Skeletal muscle tissue (tissue), 4 donors: ENCODE results near the gene ANGPT4. TPM values are rescaled to one million over a fixed set of nuclear protein-coding genes. Genes with fewer than 3 reads are reported as not detected.
A peak's percentile ranks its signal among the peaks of the same experiment; 100 is the strongest.

Experiments used
- H3K27ac ChIP-seq: one replicate; pipeline ENCODE4 v1.7.0; 2013; ENCODE audit warnings: mild to moderate bottlenecking, low read depth, low read length, inconsistent platforms
- H3K27me3 ChIP-seq, 3 donors: one replicate each; pipeline ENCODE4 v1.7.0; 2013; ENCODE audit warnings: low read length in 3 of 3; ENCODE audit not compliant: control insufficient read depth in 3 of 3, insufficient read depth in 3 of 3
- H3K36me3 ChIP-seq, 3 donors: one replicate each; pipeline ENCODE4 v1.7.0; 2013; ENCODE audit warnings: low read length in 3 of 3; ENCODE audit not compliant: control insufficient read depth in 3 of 3, insufficient read depth in 3 of 3
- H3K4me1 ChIP-seq, 3 donors: one replicate each; pipeline ENCODE4 v1.7.0; 2013; ENCODE audit warnings: low read length in 3 of 3, mild to moderate bottlenecking in 3 of 3; ENCODE audit not compliant: control insufficient read depth in 3 of 3, insufficient read depth in 3 of 3
- H3K4me3 ChIP-seq, 3 donors: one replicate each; pipeline ENCODE4 v1.7.0; 2013; ENCODE audit warnings: low read length in 3 of 3
- H3K9ac ChIP-seq, 3 donors: one replicate each; pipeline ENCODE4 v1.7.0; 2013; ENCODE audit warnings: low read length in 3 of 3, mild to moderate bottlenecking in 3 of 3, moderate library complexity in 2 of 3, low read depth in 1 of 3
- H3K9me3 ChIP-seq, 3 donors: one replicate each; pipeline ENCODE4 v1.7.0; 2013; ENCODE audit warnings: low read length in 3 of 3; ENCODE audit not compliant: control insufficient read depth in 3 of 3
- total RNA-seq: library from RNA; depleted of rRNA; stranded (reverse); fragments of >200 nt; gene quantifications from one replicate; pipeline ENCODE4 v1.2.3, GENCODE V29; 2014
- donor health status: Osteomylitis.

The ANGPT4 gene
- total RNA-seq, 1 donor from 2014 or later = under 0.01 TPM

DNA sequence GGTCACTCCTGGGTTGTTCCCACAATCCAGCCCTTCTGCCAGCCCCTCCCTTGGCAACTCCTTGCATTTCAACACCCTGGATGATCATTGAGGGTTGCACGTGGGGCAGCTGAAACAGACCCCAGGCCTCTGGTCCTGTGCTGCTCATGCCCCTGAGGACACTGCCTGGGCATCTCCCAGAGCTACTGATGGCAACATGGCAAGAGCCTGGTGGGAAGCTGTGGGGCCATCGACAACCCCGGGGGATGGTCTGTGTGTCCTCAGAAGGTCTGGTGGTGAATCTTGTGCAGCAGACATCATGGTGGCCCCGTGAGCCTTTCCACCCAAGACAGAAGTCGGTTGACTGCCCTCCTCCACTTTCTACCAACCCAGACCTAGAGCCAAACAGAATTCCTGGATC is 4.9 kb upstream of the ANGPT4 start:
- peaks cover 0 to 8% (median 0%) of the 10 kb centered on the region in 3 donors for H3K27me3 ChIP-seq
- peaks cover under 1 to 10% (median 7%) of the 10 kb centered on the region in 3 donors for H3K4me1 ChIP-seq
- no peaks in the 10 kb centered on the region for H3K36me3 ChIP-seq
- no peak overlapping the region for H3K27ac ChIP-seq
- H3K9me3 ChIP-seq = no peaks in the 10 kb centered on the region
- no peak overlapping the region for H3K9ac ChIP-seq
- H3K4me3 ChIP-seq = no peak overlapping the region

- H3K4me3 ChIP-seq = no peak overlapping the region
- no peak overlapping the region for H3K9ac ChIP-seq
- no peak overlapping the region for H3K27ac ChIP-seq
- peaks cover 0 to 8% (median 0%) of the 10 kb centered on the region in 3 donors for H3K27me3 ChIP-seq
- H3K9me3 ChIP-seq = no peaks in the 10 kb centered on the region
- peaks cover 8 to 17% (median 14%) of the 10 kb centered on the region in 3 donors for H3K4me1 ChIP-seq
- no peaks in the 10 kb centered on the region for H3K36me3 ChIP-seq
These were observed 4.2 kb upstream of the ANGPT4 start for GRCh38 chr20:920311-920710.

DNA sequence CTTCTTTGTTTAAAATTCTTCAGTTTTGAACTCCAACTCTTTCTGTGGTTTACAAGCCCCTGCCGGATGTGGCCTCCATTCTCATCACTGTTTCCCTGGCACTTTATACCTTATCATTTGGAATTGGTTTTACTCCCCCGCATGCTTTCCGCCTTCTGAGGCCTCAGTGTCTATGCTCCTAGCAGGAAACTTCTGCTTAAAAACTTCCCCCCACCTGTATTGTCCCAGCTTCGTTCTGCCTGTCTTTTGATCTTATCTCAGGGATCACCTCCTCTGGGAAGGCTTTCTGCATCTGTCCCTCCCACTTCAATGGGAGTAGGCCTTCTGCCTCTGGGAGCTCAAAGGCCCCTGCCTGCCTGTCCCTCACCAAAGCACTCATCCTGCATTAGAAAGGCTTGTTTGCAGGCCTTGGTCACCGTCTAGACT is 3.4 kb upstream of the ANGPT4 start:
- H3K27me3 ChIP-seq = peaks cover 0 to 10% (median 0%) of the 10 kb centered on the region in 3 donors
- peaks cover 8 to 22% (median 14%) of the 10 kb centered on the region in 3 donors for H3K4me1 ChIP-seq
- no peak overlapping the region for H3K27ac ChIP-seq
- no peak overlapping the region for H3K9ac ChIP-seq
- no peaks in the 10 kb centered on the region for H3K9me3 ChIP-seq
- H3K4me3 ChIP-seq = no peak overlapping the region
- no peaks in the 10 kb centered on the region for H3K36me3 ChIP-seq

- Histone ChIP-seq H3K9ac (no peak overlapping the region), H3K9me3 (no peaks in the 10 kb centered on the region), H3K27ac (no peak overlapping the region), H3K27me3 (peaks cover 0 to 9% (median 5%) of the 10 kb centered on the region in 3 donors), H3K4me3 (no peak overlapping the region), H3K4me1 (peaks cover 8 to 22% (median 14%) of the 10 kb centered on the region in 3 donors), H3K36me3 (no peaks in the 10 kb centered on the region)
These were observed 1.3 kb upstream of the ANGPT4 start for GRCh38 chr20:917416-917815.

DNA sequence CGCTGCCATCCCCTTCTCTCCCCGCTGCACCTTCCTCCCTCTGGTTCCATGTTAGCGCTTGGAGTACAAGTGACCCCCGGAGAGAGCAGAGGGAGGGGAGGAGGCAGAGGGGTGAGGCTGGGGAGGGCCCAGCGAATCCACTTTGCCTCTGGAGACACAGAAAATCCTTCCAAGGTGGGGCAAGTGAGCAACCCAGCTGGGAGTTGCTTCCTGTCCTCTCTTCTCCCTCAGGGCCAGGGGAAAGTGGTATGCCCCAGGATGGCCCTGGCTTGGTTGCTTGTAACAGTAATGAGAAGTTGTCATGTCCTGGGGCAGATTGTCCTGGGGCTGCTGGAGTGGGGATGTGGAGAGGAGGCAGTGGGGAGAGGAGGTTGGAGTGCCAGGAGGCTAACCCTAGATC is 691 bp upstream of the ANGPT4 start:
- H3K27ac ChIP-seq = no peak overlapping the region
- H3K4me3 ChIP-seq = no peak overlapping the region
- H3K9ac ChIP-seq = no peak overlapping the region
- no peaks in the 10 kb centered on the region for H3K9me3 ChIP-seq
- H3K36me3 ChIP-seq = no peaks in the 10 kb centered on the region
- H3K27me3 ChIP-seq = peaks cover 0 to 9% (median 5%) of the 10 kb centered on the region in 3 donors
- H3K4me1 ChIP-seq = peaks cover 8 to 22% (median 14%) of the 10 kb centered on the region in 3 donors

DNA sequence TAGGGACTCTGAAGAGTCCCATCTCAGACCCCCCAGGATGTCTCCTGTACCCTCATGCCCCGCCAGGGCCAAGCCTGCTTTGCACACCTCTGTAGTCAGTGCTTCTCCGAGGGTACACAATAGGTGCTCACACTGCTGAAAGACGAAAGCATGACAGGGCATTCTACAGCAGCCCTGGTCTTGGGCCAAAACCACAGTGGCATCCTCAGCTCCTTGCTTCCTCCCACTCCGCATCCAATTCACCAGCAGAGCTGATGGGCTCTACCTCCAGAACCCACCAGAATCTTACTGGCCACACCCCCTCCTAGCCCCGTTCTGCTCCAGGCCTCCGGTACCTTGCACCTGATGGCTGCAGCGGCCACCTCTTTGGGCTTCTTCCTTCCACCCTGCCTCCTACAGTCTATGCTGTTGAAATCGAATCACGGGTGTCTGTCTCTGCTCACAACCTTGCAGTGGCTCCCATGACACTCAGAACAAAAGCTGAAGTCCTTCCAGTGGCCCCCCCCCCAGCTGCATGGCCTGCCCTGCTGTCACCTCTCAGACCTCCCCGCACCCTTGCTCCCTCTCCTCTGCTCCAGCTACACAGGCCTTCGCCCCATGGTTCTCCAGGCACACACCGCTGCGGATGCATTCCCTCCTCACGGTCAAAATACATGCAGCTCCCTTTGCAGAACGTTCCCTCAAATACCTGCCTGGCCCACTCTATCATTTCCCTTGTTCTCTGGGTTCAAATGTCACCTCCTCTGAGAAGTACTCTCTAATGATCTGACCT is 1.2 kb downstream of the ANGPT4 start:
- Histone ChIP-seq H3K27ac (no peak overlapping the region), H3K4me1 (peaks cover 13 to 22% (median 15%) of the 10 kb centered on the region in 3 donors), H3K4me3 (no peak overlapping the region), H3K9ac (no peak overlapping the region), H3K9me3 (no peaks in the 10 kb centered on the region), H3K36me3 (no peaks in the 10 kb centered on the region), H3K27me3 (peaks cover 0 to 12% (median 5%) of the 10 kb centered on the region in 3 donors)

DNA sequence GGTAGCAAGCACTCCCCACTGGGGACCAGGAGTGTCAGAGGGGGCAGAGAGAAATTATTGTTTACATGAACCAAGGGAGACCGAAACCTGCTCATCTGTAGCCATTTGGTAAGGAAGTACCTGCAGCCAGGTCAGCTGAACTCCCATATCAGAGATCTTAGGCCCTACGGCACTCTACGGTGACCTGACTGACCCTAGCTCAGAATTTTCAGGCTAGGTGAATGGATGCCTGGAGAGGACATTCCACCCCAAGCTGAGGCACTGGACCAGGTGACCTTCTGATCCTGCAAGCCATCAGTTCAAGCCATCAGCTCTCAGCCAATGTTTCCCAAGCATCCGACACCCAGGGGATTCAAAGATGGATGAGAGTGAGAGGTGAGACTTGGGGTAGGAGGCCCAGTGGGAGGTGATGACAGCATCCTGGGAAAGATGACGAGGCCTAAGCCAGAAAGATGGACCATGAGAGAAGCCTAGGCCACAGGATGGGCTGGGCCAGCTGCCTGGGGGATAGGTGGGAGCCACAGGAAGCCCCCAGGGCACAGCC is 2.8 kb downstream of the ANGPT4 start:
- H3K4me1 ChIP-seq = peaks cover 13 to 22% (median 15%) of the 10 kb centered on the region in 3 donors
- H3K36me3 ChIP-seq = no peaks in the 10 kb centered on the region
- no peak overlapping the region for H3K4me3 ChIP-seq
- H3K27me3 ChIP-seq = peaks cover 0 to 12% (median 5%) of the 10 kb centered on the region in 3 donors
- H3K9ac ChIP-seq = no peak overlapping the region
- no peak overlapping the region for H3K27ac ChIP-seq
- no peaks in the 10 kb centered on the region for H3K9me3 ChIP-seq

DNA sequence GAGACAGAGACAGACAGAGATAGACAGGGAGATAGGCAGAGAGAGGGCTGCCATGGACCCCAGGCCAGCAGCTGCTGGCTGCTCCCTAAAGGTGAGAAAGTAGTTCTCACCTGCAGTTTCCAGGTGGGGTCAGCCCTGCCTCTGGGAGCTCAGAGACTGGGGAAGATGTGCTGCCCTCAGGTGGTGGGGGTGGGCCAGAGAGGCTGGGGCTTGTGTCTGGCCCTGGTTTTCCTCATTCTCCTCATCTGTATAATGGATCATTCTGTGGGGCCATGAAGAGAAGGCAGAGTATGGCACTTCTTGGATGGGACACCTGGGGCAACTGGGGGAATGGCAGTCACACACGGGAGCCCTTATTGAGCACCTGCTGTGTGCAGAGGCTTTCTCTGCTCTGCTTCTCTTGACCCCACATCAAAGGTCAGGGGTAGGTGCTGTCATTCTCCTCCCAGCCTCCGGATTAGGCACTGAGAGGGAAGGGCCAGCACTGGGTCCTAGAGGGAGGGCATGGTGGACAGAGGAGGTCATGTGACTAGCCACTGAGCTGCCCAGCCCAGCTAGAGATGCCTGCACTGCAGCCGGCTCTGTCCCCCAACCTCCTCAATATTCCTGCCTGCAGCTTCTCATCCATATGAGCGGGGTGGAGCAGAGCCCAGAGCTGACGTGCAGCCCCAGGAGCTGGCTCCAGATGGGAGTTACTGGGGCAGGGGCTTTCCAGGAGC is 4.1 kb downstream of the ANGPT4 start:
- H3K27me3 ChIP-seq = peaks cover 0 to 11% (median 5%) of the 10 kb centered on the region in 3 donors
- no peak overlapping the region for H3K27ac ChIP-seq
- no peaks in the 10 kb centered on the region for H3K9me3 ChIP-seq
- H3K9ac ChIP-seq = no peak overlapping the region
- no peaks in the 10 kb centered on the region for H3K36me3 ChIP-seq
- H3K4me3 ChIP-seq = no peak overlapping the region
- H3K4me1 ChIP-seq = peaks cover 13 to 20% (median 15%) of the 10 kb centered on the region in 3 donors

DNA sequence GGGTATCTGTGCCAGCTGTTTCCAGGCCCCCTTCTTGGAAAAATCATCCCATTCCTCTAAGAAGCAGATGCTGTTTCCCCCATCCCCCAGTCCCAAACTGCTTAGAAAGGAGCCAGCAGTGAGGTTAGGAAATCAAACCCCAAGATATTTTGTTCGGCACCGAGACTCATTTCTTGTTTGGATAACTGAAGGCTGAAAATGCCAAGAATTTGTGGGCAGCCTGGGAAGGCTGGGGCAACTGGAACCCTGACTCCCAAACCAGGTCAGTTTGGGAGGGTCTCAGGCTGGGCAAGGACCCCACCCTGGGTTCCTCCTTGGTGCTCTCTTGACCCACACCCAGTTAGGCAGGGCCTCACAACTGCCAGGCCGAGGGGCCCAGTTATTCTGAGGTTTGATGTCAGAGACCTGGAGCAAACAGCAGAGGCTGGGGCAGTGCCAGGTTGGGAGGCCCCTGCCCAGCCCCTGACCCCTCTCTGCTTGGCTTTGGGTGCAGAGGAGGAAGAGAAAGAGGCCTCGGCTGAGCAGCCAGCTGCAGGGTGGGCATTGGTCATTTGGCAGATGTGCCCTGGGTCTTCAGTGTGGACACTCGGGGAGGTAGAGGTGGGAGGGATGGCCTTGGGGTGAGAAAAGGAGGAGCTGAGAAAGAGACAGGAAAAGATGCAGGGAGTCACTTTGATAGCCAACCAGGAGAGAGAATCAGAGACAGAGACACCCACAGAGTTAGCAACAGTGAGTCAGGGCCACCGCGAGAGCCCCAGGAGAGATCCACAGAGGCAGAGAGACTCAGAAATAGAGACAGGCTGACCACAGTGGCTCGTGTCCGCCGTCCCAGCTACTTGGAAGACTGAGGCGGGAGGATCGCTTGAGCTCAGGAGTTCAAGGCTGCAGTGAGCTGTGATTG is 5.0 kb downstream of the ANGPT4 start:
- no peaks in the 10 kb centered on the region for H3K36me3 ChIP-seq
- peak overlapping the region; percentile 70 for H3K27ac ChIP-seq
- H3K4me3 ChIP-seq = no peak overlapping the region
- H3K9ac ChIP-seq = no peak overlapping the region
- peaks cover 0 to 9% (median 5%) of the 10 kb centered on the region in 3 donors for H3K27me3 ChIP-seq
- peaks cover 9 to 17% (median 12%) of the 10 kb centered on the region in 3 donors for H3K4me1 ChIP-seq
- no peaks in the 10 kb centered on the region for H3K9me3 ChIP-seq
